ENCODE results near the gene EMX2. TPM values are rescaled to one million over a fixed set of nuclear protein-coding genes. Genes with fewer than 3 reads are reported as not detected.
"Not testable (repeated sequence)": the region's sequence is repeated elsewhere in the genome, so short reads cannot be mapped to it uniquely, and the experiment has no call there.

EMX2 gene
- total and polyA plus RNA-seq, 5 donors, result 0.22 to 1.2 (median 0.88) TPM

- 93% methylated on average over 8 of the region's 8 CpGs for WGBS
- Histone ChIP-seq H3K4me3 (ENCODE audit: low read length) (no peak overlapping the region), H3K4me1 (ENCODE audit: control insufficient read depth, insufficient read depth, low read length) (no peaks in the 10 kb centered on the region), H3K27me3 (ENCODE audit: control insufficient read depth, insufficient read depth) (no peaks in the 10 kb centered on the region), H3K27ac (ENCODE audit: low read length) (no peak overlapping the region), H3K9me3 (ENCODE audit: control insufficient read depth, low read length) (no peaks in the 10 kb centered on the region)
- DNase-seq, result no peak
- intact Hi-C loops (cut with DNase I), result no loop called here
- ATAC-seq, result no peak
These were observed 38.0 kb upstream of the EMX2 start for GRCh38 chr10:117504562-117504961.

DNA sequence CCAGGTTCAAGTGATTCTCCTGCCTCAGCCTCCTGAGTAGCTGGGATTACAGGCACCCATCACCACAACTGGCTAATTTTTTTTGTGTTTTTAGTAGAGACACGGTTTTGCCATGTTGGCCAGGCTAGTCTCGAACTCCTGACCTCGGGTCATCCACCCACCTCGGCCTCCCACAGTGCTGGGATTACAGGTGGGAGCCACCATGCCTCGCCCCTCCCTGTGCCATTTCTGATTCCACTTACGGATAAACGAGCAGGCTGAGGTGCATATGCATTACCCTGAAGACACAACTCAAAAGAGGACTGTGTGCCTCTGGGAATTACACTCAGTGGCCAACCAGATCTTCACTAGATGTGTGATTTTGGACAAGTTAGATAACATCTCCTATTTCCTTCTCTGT lies 35.5 kb upstream of the EMX2 start:
- DNase-seq; H3K9me3 ChIP-seq (ENCODE audit: control insufficient read depth, low read length); H3K4me1 ChIP-seq (ENCODE audit: control insufficient read depth, insufficient read depth, low read length); ATAC-seq; H3K4me3 ChIP-seq (ENCODE audit: low read length); H3K27me3 ChIP-seq (ENCODE audit: control insufficient read depth, insufficient read depth); intact Hi-C loops (cut with DNase I); H3K27ac ChIP-seq (ENCODE audit: low read length): not testable (repeated sequence)
- WGBS, result 81% methylated on average over 7 of the region's 7 CpGs

DNA sequence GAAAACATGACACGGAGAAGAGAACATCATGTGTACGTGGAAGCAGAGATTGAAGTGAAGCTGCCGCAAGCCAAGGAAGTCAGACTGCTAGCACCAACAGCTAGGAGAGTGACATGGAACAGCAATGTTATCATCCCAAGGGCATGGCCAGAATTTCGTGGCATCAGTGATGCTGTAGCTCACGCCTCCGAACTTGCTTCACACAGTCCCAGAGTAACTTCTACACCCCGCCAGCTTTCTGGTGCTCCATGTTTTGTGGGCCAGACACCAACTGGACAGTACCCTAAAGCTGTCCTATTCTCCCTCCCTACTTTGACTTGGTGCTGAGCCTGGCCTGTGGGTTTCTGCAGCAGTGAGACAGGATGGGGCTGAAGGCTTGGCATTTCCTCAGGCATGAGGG lies 33.0 kb upstream of the EMX2 start:
- Histone ChIP-seq H3K9me3 (ENCODE audit: control insufficient read depth, low read length) (no peaks in the 10 kb centered on the region), H3K27me3 (ENCODE audit: control insufficient read depth, insufficient read depth) (no peaks in the 10 kb centered on the region), H3K27ac (ENCODE audit: low read length) (no peak overlapping the region), H3K4me1 (ENCODE audit: control insufficient read depth, insufficient read depth, low read length) (no peaks in the 10 kb centered on the region), H3K4me3 (ENCODE audit: low read length) (no peak overlapping the region)
- intact Hi-C loops (cut with DNase I), result no loop called here
- 88% methylated on average over 7 of the region's 7 CpGs for WGBS
- DNase-seq (no peak), ATAC-seq (no peak)

DNA sequence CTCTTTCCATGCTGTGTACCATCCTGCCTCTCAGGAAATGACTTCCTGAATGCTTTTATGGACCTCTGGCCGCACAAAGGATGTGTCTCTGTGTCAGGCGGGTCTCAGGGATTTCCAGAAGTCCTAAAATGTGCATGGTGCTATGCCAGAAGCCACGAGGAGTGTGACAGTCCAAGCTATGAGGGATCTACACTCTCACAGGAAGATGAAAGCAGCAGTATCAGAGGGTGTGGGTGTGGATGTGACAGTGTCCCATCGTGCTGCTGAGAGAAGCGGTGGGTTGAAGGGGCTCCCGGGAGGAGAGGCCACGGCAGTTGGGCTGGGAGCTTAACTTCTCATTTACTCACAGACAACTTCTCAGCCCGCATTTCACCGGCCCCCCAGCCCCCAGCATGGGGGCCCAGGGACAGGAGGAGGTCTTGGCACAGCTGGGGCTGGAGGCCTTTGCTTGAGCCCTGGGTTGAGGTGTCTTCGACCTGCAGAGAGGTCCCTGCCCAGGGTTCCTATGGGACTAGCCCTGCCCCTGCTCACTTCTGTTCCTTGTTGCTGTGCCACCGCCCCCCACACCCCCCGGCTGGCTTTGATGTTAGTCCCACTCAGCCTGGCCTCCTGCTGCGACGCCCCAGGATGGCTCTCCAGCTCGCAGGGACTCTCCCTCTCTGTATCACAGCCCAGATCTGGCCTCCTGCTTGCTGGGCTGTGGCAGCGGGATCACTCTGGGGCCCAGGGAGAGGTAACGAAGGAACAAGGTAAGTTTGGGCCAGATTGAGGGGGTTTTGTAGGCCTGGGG lies 30.8 kb upstream of the EMX2 start:
- ATAC-seq, result peak in 1 of 2 donors; percentile 22
- intact Hi-C loops (cut with DNase I), result no loop called here

DNA sequence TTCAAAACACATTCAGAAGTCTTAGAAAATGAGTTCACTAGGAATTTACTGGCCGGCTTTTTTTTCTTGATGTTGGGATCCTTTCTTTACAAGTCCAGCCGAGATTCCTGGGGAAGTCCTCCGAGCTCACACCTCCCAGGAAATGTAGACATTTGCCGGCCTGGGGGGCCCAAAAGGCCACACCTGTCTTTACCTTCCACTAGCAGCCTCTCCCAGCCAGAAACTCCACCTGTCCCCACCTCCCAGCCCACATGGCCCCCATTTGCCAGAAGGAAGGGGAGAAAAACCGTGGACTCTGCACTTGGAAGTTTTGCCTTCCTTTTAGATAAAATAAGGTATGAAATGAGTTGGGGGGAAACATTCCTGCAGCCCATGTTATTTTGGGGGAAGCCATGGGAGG lies 27.6 kb upstream of the EMX2 start:
- Histone ChIP-seq H3K27me3 (ENCODE audit: control insufficient read depth, insufficient read depth) (no peaks in the 10 kb centered on the region), H3K4me1 (ENCODE audit: control insufficient read depth, insufficient read depth, low read length) (no peaks in the 10 kb centered on the region), H3K4me3 (ENCODE audit: low read length) (no peak overlapping the region), H3K9me3 (ENCODE audit: control insufficient read depth, low read length) (no peaks in the 10 kb centered on the region), H3K27ac (ENCODE audit: low read length) (no peak overlapping the region)
- DNase-seq (no peak), ATAC-seq (no peak)
- intact Hi-C loops (cut with DNase I), result no loop called here
- WGBS, result 65% methylated on average over 5 of the region's 5 CpGs

More for the DNA sequence above, 30.8 kb upstream of the EMX2 start:
- no peaks in the 10 kb centered on the region for H3K9me3 ChIP-seq (ENCODE audit: control insufficient read depth, low read length)
- H3K4me1 ChIP-seq (ENCODE audit: control insufficient read depth, insufficient read depth, low read length), result no peaks in the 10 kb centered on the region
- WGBS, result 55% methylated on average over 17 of the region's 17 CpGs
- H3K4me3 ChIP-seq (ENCODE audit: low read length), result no peak overlapping the region
- no peak for DNase-seq
- no peak overlapping the region for H3K27ac ChIP-seq (ENCODE audit: low read length)
- H3K27me3 ChIP-seq (ENCODE audit: control insufficient read depth, insufficient read depth), result no peaks in the 10 kb centered on the region

DNA sequence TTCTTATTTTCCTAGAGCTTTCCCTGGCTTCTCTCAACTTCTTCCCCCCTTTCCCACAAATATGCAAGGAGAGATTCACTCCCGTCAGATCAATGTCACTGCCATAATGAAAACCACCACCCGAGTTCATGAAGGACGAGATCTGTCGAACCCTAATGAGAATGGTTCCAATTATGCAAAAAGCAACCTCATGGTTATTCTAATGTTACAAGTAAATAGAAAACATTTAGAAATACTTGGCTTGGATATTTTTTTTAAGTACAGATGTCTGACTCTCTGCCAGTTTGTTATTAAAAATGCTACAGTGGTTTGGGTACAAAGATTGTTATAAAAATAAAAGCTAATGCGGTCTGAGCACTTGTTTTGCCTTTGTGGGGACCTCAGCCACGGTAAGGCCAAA lies 25.9 kb upstream of the EMX2 start:
- H3K9me3 ChIP-seq (ENCODE audit: control insufficient read depth, low read length), result no peaks in the 10 kb centered on the region
- WGBS, result 82% methylated on average over 6 of the region's 6 CpGs
- H3K27ac ChIP-seq (ENCODE audit: low read length), result no peak overlapping the region
- DNase-seq (no peak), ATAC-seq (no peak)
- no peaks in the 10 kb centered on the region for H3K27me3 ChIP-seq (ENCODE audit: control insufficient read depth, insufficient read depth)
- no peak overlapping the region for H3K4me3 ChIP-seq (ENCODE audit: low read length)
- no peaks in the 10 kb centered on the region for H3K4me1 ChIP-seq (ENCODE audit: control insufficient read depth, insufficient read depth, low read length)
- intact Hi-C loops (cut with DNase I), result no loop called here

GRCh38 chr10:117518246-117518645 lies 24.3 kb upstream of the EMX2 start:
- Histone ChIP-seq H3K4me3 (ENCODE audit: low read length) (no peak overlapping the region), H3K27ac (ENCODE audit: low read length) (no peak overlapping the region), H3K27me3 (ENCODE audit: control insufficient read depth, insufficient read depth) (no peaks in the 10 kb centered on the region), H3K9me3 (ENCODE audit: control insufficient read depth, low read length) (no peaks in the 10 kb centered on the region), H3K4me1 (ENCODE audit: control insufficient read depth, insufficient read depth, low read length) (no peaks in the 10 kb centered on the region)
- ATAC-seq (no peak), DNase-seq (no peak)
- intact Hi-C loops (cut with DNase I), result no loop called here
- 36% methylated on average over 5 of the region's 5 CpGs for WGBS

DNA sequence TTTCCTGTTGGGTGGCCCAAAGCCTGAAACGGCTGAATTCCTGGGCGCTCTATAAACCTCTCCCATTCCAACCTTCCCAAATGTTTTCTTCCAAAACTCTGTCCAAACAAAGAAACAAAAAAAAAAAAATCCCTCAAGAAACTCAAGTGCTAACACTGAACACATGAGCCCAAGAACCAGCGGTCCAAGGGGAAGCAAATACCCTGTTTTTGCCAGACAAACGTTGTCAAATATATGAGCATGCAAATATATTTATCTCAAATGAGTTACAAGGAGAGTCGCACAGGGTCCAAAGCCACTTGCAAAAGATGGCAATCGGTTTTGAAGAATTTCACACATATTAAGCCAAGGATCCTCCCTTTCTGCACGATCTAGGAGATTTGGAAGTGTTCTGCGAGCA lies 23.3 kb upstream of the EMX2 start:
- DNase-seq (no peak), ATAC-seq (no peak)
- H3K9me3 ChIP-seq (ENCODE audit: control insufficient read depth, low read length), result no peaks in the 10 kb centered on the region
- H3K27me3 ChIP-seq (ENCODE audit: control insufficient read depth, insufficient read depth), result no peaks in the 10 kb centered on the region
- no peaks in the 10 kb centered on the region for H3K4me1 ChIP-seq (ENCODE audit: control insufficient read depth, insufficient read depth, low read length)
- no peak overlapping the region for H3K27ac ChIP-seq (ENCODE audit: low read length)
- no peak overlapping the region for H3K4me3 ChIP-seq (ENCODE audit: low read length)
- WGBS, result 63% methylated on average over 8 of the region's 8 CpGs
- intact Hi-C loops (cut with DNase I), result no loop called here

GRCh38 chr10:117519879-117520278 lies 22.7 kb upstream of the EMX2 start:
- Histone ChIP-seq H3K27ac (ENCODE audit: low read length) (no peak overlapping the region), H3K4me1 (ENCODE audit: control insufficient read depth, insufficient read depth, low read length) (no peaks in the 10 kb centered on the region), H3K27me3 (ENCODE audit: control insufficient read depth, insufficient read depth) (no peaks in the 10 kb centered on the region), H3K4me3 (ENCODE audit: low read length) (no peak overlapping the region), H3K9me3 (ENCODE audit: control insufficient read depth, low read length) (no peaks in the 10 kb centered on the region)
- ATAC-seq (no peak), DNase-seq (no peak)
- WGBS, result 46% methylated on average over 3 of the region's 3 CpGs
- intact Hi-C loops (cut with DNase I), result no loop called here

GRCh38 chr10:117530791-117531190 lies 11.8 kb upstream of the EMX2 start:
- no peaks in the 10 kb centered on the region for H3K27me3 ChIP-seq (ENCODE audit: control insufficient read depth, insufficient read depth)
- no peak overlapping the region for H3K27ac ChIP-seq (ENCODE audit: low read length)
- WGBS, result 37% methylated on average over 4 of the region's 4 CpGs
- no peaks in the 10 kb centered on the region for H3K9me3 ChIP-seq (ENCODE audit: control insufficient read depth, low read length)
- DNase-seq (no peak), ATAC-seq (no peak)
- intact Hi-C loops (cut with DNase I), result no loop called here
- H3K4me1 ChIP-seq (ENCODE audit: control insufficient read depth, insufficient read depth, low read length), result no peaks in the 10 kb centered on the region
- no peak overlapping the region for H3K4me3 ChIP-seq (ENCODE audit: low read length)

DNA sequence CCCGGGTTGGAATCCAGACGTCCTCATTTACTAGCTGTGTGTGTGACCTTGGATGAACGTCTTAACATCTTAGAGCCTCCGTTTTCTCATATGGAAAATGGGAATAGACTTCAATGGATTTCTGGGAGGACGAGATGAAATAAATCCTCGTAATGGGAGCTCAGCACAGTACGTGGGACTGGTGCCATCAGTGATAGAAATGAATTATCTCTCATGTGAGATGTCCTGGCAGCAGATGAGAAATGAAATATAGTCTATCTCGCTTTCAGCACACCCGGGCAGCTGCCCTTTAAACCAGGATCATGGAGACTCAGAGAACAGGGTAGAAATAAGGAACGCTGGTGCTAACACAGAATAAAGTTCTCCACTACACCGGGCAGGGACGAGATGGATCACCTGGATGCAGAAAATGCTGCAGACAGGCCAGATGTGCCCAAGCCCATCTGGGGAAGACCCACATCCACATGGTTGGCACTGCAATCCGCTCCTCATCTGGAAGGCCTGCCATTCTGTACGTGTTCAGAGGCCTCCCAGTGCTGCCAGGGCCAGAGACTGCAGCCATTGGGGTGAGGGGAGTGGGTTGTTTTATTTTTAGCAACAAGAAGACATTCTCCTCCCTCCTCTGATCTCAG lies 11.1 kb upstream of the EMX2 start:
- Histone ChIP-seq H3K9me3 (ENCODE audit: control insufficient read depth, low read length) (no peaks in the 10 kb centered on the region), H3K27me3 (ENCODE audit: control insufficient read depth, insufficient read depth) (no peaks in the 10 kb centered on the region), H3K4me1 (ENCODE audit: control insufficient read depth, insufficient read depth, low read length) (no peaks in the 10 kb centered on the region), H3K27ac (ENCODE audit: low read length) (no peak overlapping the region), H3K4me3 (ENCODE audit: low read length) (no peak overlapping the region)
- DNase-seq (no peak), ATAC-seq (no peak)
- intact Hi-C loops (cut with DNase I), result no loop called here
- 26% methylated on average over 14 of the region's 14 CpGs for WGBS

Measured in right cardiac atrium (tissue), 5 donors.